Ishikawa (cell line): ENCODE data around the gene TMEM171.

Experiments used
- EP300 ChIP-seq: IDR thresholded peaks from 2 replicates; pipeline ENCODE4 v1.6.1; 2012; ENCODE audit warnings: borderline replicate concordance
- FOXM1 ChIP-seq: IDR thresholded peaks from 2 replicates; pipeline ENCODE4 v1.6.1; 2012; ENCODE audit warnings: low read depth, borderline replicate concordance
- TF ChIP-seq, protein P1 (sequence below): IDR thresholded peaks from 2 replicates; pipeline ENCODE4 v1.6.1; 2012; ENCODE audit warnings: low read depth, mild to moderate bottlenecking

DNA sequence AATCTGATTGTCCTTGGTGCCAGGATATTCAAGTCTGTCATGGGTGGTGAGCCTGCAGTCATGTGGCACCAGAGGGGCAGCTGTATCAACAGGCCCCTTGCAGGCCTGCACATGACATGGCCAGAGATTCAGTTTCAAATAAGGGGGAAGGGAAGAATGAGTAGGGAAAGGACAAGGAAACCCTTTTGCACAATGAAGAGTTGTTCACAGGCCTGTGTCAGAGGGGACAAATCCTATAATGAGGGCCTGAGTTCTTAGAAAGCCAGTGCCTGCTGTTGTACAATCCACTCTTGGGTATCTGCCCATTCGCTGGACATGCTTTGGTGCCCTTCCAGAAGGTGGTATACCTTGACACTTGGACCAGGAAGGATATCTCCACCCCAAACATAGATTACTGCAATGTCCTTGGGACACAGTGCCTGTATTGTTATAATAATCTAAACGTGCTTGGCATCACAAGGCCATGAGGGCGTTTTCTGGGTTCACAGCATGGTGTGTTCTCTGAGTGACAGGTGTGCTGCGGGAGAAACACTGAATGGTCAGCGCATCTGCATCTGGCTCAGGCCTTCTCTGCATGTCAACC lies 1.9 kb upstream of the TMEM171 start:
- TF ChIP-seq EP300: no peak
- TF ChIP-seq, protein P1, sequence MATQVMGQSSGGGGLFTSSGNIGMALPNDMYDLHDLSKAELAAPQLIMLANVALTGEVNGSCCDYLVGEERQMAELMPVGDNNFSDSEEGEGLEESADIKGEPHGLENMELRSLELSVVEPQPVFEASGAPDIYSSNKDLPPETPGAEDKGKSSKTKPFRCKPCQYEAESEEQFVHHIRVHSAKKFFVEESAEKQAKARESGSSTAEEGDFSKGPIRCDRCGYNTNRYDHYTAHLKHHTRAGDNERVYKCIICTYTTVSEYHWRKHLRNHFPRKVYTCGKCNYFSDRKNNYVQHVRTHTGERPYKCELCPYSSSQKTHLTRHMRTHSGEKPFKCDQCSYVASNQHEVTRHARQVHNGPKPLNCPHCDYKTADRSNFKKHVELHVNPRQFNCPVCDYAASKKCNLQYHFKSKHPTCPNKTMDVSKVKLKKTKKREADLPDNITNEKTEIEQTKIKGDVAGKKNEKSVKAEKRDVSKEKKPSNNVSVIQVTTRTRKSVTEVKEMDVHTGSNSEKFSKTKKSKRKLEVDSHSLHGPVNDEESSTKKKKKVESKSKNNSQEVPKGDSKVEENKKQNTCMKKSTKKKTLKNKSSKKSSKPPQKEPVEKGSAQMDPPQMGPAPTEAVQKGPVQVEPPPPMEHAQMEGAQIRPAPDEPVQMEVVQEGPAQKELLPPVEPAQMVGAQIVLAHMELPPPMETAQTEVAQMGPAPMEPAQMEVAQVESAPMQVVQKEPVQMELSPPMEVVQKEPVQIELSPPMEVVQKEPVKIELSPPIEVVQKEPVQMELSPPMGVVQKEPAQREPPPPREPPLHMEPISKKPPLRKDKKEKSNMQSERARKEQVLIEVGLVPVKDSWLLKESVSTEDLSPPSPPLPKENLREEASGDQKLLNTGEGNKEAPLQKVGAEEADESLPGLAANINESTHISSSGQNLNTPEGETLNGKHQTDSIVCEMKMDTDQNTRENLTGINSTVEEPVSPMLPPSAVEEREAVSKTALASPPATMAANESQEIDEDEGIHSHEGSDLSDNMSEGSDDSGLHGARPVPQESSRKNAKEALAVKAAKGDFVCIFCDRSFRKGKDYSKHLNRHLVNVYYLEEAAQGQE: no peak
- no peak for TF ChIP-seq FOXM1
